ENCODE measurements around the gene CNBP.

DNA sequence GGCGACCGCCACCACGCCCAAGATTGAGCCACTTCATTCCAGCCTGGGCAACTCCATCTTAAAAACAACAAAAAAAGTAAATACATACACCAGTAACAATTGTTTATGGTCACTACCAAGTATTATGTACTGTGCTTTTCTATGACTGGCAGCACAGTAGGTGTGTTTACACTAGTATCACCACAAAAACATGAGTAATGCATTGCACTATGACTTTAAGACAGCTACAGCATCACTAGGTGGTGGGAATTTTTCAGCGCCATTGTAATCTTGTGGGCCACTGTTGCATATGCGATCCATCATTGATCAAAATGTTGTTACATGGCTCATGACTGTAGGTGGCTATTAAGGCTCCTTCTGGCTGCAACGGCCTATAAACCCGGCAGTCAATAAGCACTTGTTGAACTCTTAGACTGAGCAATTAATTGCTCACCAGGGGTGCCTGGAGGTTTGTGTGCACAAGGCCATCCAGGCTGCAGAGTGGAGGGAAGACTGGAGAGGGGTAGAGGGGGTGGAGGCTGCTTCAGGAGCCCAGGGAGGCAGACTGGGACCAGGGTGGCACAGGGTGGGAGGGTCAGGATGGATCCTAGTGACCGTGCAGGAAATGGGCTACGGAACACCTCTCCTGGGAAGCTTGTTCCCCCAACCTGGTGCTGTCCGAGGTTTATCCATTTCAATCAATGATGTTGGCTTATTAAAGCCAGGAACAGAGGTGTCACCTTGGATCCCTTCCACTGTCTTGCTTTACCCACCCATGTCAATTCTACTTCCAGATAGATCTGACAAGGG, 47.8 kb upstream of the CNBP start:
- TF ChIP-seq CTCF (IDR thresholded peaks at IDR 0.05; ENCODE audit: low read length) (no peak), EZH2 (IDR thresholded peaks at IDR 0.05; ENCODE audit: borderline replicate concordance, low read length) (no peak)
